SK-N-SH (cell line): ENCODE measurements around the gene NEK6. TPM values are rescaled to one million over a fixed set of nuclear protein-coding genes. Genes with fewer than 3 reads are reported as not detected.

Experiments used
- CTCF ChIA-PET: fragments of 300-600, 350-600 bp; formaldehyde crosslinking; extraction: SDS; loops from one replicate; lab custom pipeline; 2021; lab: Yijun Ruan, JAX
- POLR2A ChIA-PET: fragments of 350-600 bp; sonication (Branson Sonifier 250); formaldehyde crosslinking; extraction: SDS; loops from one replicate; lab custom pipeline; 2020; ENCODE audit warnings: antibody characterized with exemption, inconsistent platforms; lab: Yijun Ruan, JAX
- DNase-seq: peaks from one replicate; pipeline ENCODE4 v3.0.0; 2012
- H2AFZ ChIP-seq: fragments of 200-600 bp; sonication (generic); 2 replicates; pipeline ENCODE4 v1.8.1; 2016; ENCODE audit warnings: antibody characterized with exemption, mild to moderate bottlenecking, low read depth
- H3F3A ChIP-seq: fragments of 200-600 bp; sonication (generic); replicated peaks from 2 replicates; pipeline ENCODE3; 2016; ENCODE audit warnings: antibody characterized with exemption, mild to moderate bottlenecking; ENCODE audit not compliant: insufficient read depth
- H3K27ac ChIP-seq, 2 experiments: fragments of 200-500 bp in 1 of 2; fragments of 200-600 bp in 1 of 2; sonication (Bioruptor generic) in 1 of 2; sonication (generic), shearing (Covaris generic) in 1 of 2; 2 replicates each; pipeline versions ENCODE4 v1.5.1 to v1.6.1; 2014 to 2016; ENCODE audit warnings: low read depth in 2 of 2, inconsistent platforms in 1 of 2, low read length in 1 of 2, mild to moderate bottlenecking in 1 of 2, mixed read lengths in 1 of 2
- H3K27me3 ChIP-seq: fragments of 200-600 bp; sonication (generic), shearing (Covaris generic); 2 replicates; pipeline ENCODE4 v1.6.1; 2016; ENCODE audit warnings: mixed run types; ENCODE audit not compliant: insufficient read depth
- H3K36me3 ChIP-seq, 2 experiments: fragments of 200-500 bp in 1 of 2; fragments of 200-600 bp in 1 of 2; sonication (Bioruptor generic) in 1 of 2; sonication (generic) in 1 of 2; replicated peaks in 1 of 2; 2 replicates each; pipeline versions ENCODE3 to v1.5.1; 2014 to 2016; ENCODE audit warnings: low read length in 1 of 2, mild to moderate bottlenecking in 1 of 2; ENCODE audit not compliant: insufficient read depth in 2 of 2, control insufficient read depth in 1 of 2
- H3K4me1 ChIP-seq, 2 experiments: fragments of 200-500 bp in 1 of 2; fragments of 200-600 bp in 1 of 2; sonication (Bioruptor generic) in 1 of 2; sonication (generic), shearing (Covaris generic) in 1 of 2; 2 replicates each; pipeline versions ENCODE4 v1.5.1 to v1.6.1; 2014 to 2016; ENCODE audit warnings: low read depth in 1 of 2, low read length in 1 of 2, mixed run types in 1 of 2; ENCODE audit not compliant: insufficient read depth in 2 of 2, control insufficient read depth in 1 of 2
- H3K4me2 ChIP-seq: fragments of 200-600 bp; sonication (generic), shearing (Covaris generic); 2 replicates; pipeline ENCODE4 v1.6.1; 2017; ENCODE audit warnings: mixed run types
- H3K4me3 ChIP-seq, 2 experiments: fragments of 200-500 bp in 1 of 2; fragments of 200-600 bp in 1 of 2; sonication (Bioruptor generic) in 1 of 2; sonication (generic), shearing (Covaris generic) in 1 of 2; 2 replicates each; pipeline versions ENCODE4 v1.5.1 to v1.8.1; 2014 to 2016; ENCODE audit warnings: low read depth in 2 of 2, inconsistent platforms in 1 of 2, low read length in 1 of 2, mild to moderate bottlenecking in 1 of 2, mixed read lengths in 1 of 2, moderate library complexity in 1 of 2
- H3K79me2 ChIP-seq: fragments of 200-600 bp; sonication (generic); 2 replicates; pipeline ENCODE4 v1.8.1; 2017; ENCODE audit warnings: mild to moderate bottlenecking; ENCODE audit not compliant: insufficient read depth
- H3K9ac ChIP-seq: fragments of 200-600 bp; sonication (generic); 2 replicates; pipeline ENCODE4 v1.6.1; 2017; ENCODE audit warnings: mixed run types
- H3K9me2 ChIP-seq: fragments of 200-600 bp; sonication (generic); 2 replicates; pipeline ENCODE4 v1.6.1; 2017; ENCODE audit warnings: mixed run types
- H3K9me3 ChIP-seq: fragments of 200-600 bp; sonication (generic); 2 replicates; pipeline ENCODE4 v1.6.1; 2017; ENCODE audit warnings: mixed run types, mild to moderate bottlenecking, moderate library complexity
- H4K20me1 ChIP-seq: fragments of 200-600 bp; sonication (generic); 2 replicates; pipeline ENCODE4 v1.6.1; 2017; ENCODE audit warnings: mild to moderate bottlenecking, mixed run types; ENCODE audit not compliant: insufficient read depth
- CHD2 ChIP-seq: fragments of 150-350 bp; IDR thresholded peaks from 2 replicates; pipeline ENCODE4 v1.6.1; 2018; ENCODE audit warnings: low read length; ENCODE audit not compliant: partially characterized antibody
- EP300 ChIP-seq, 2 experiments: IDR thresholded peaks; 2 replicates each; pipeline versions ENCODE4 v1.4.0 to v1.6.1; 2012; ENCODE audit warnings: borderline replicate concordance in 1 of 2, low read depth in 1 of 2, low read length in 1 of 2
- FOSL2 ChIP-seq: IDR thresholded peaks from 2 replicates; pipeline ENCODE4 v1.4.0; 2012; ENCODE audit warnings: low read depth, mild to moderate bottlenecking, moderate library complexity, borderline replicate concordance
- MEF2A ChIP-seq: IDR thresholded peaks from 2 replicates; pipeline ENCODE4 v1.4.0; 2012; ENCODE audit warnings: low read depth, borderline replicate concordance
- POLR2AphosphoS5 ChIP-seq: IDR thresholded peaks from 2 replicates; pipeline ENCODE4 v1.6.1; 2012; ENCODE audit warnings: low read depth, low read length
- RAD21 ChIP-seq: IDR thresholded peaks from 2 replicates; pipeline ENCODE4 v1.6.1; 2012; ENCODE audit warnings: mild to moderate bottlenecking, low read length
- RXRA ChIP-seq: IDR thresholded peaks from 2 replicates; pipeline ENCODE4 v1.4.0; 2012; ENCODE audit warnings: low read depth, mild to moderate bottlenecking, borderline replicate concordance
- TCF12 ChIP-seq: IDR thresholded peaks from 2 replicates; pipeline ENCODE4 v1.4.0; 2012
- YY1 ChIP-seq: IDR thresholded peaks from 2 replicates; pipeline ENCODE4 v1.4.0; 2012; ENCODE audit warnings: low read depth, mild to moderate bottlenecking
- WGBS: methylation state at CpG from one replicate; pipeline ENCODE4 v1.1.6; 2017; ENCODE audit warnings: low lambda C conversion rate; 5-methylcytosine and 5-hydroxymethylcytosine counted together
- polyA plus RNA-seq, 3 experiments: library from polyadenylated mRNA; depleted of rRNA; stranded (reverse); fragments of >200 nt; gene quantifications; 2 replicates each; pipeline ENCODE4 v1.2.3, GENCODE V29; 2012
- TF ChIP-seq, protein P1 (sequence below): fragments of 200-600 bp; sonication (generic); IDR thresholded peaks from 2 replicates; pipeline ENCODE4 v1.6.1; 2017; ENCODE audit warnings: antibody characterized with exemption, mild to moderate bottlenecking, moderate library complexity
- TF ChIP-seq, protein P2 (sequence below): IDR thresholded peaks from 2 replicates; pipeline ENCODE4 v1.6.1; 2012; ENCODE audit warnings: mild to moderate bottlenecking, low read depth, low read length, moderate library complexity
- TF ChIP-seq, protein P3 (sequence below): IDR thresholded peaks from 2 replicates; pipeline ENCODE4 v1.4.0; 2012; ENCODE audit warnings: low read depth
- TF ChIP-seq, protein P4 (sequence below): fragments of 150-350 bp; IDR thresholded peaks from 2 replicates; pipeline ENCODE4 v1.6.1; 2017; ENCODE audit warnings: antibody characterized with exemption, low read length, low read depth, borderline replicate concordance
- TF ChIP-seq, protein P5 (sequence below): IDR thresholded peaks from 2 replicates; pipeline ENCODE4 v1.4.0; 2012; ENCODE audit warnings: low read depth, borderline replicate concordance
- TF ChIP-seq, protein P6 (sequence below): IDR thresholded peaks from 2 replicates; pipeline ENCODE4; 2012
- TF ChIP-seq, protein P7 (sequence below): fragments of 150-350 bp; IDR thresholded peaks from 2 replicates; pipeline ENCODE4 v1.6.1; 2016; ENCODE audit warnings: mild to moderate bottlenecking, low read depth, low read length

Gene NEK6
- polyA plus RNA-seq, 1 of the 3 experiments (the other 2 are of a cell fraction), result 89.8 TPM

DNA sequence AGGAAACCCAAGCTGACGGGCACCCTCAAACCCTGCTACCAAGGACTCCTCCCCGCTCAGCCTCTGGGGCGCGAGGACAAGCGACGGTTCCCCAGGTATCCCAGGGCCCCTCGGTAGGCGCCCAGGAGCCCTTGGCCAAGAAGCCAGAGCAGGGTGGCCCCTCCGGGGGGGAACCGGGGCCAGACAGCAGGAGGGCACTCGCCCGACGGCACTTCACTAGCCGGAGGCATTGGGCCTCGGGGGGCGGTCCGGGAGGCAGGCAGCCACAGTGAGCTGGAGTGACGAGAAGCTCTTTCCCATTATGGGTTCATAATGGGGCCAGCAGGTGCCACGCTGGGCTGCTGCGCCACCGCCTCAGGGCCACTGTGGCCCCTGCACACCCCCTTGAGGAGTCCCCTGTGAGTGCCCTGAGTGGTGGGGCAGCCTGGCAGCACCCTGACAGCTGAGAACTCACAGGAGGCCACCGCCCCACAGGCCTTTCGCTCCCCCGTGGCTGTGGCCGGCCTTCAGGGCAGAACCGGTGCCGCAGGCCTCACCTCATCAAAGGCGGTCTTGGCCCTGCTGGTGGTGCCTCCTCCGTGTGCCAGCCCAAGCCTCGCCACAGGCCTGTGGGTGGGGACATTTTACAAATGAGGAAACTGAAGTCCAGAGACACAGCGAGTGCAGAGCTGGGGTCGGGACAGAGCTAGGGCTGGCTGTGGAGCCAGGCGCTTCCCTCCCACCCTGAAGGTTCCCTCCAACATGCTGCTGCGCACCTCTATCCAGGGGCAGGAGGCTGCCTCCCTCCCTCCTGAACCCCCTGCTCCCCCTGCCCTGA, 88.8 kb downstream of the NEK6 start (continued):
- TF ChIP-seq, protein P1, sequence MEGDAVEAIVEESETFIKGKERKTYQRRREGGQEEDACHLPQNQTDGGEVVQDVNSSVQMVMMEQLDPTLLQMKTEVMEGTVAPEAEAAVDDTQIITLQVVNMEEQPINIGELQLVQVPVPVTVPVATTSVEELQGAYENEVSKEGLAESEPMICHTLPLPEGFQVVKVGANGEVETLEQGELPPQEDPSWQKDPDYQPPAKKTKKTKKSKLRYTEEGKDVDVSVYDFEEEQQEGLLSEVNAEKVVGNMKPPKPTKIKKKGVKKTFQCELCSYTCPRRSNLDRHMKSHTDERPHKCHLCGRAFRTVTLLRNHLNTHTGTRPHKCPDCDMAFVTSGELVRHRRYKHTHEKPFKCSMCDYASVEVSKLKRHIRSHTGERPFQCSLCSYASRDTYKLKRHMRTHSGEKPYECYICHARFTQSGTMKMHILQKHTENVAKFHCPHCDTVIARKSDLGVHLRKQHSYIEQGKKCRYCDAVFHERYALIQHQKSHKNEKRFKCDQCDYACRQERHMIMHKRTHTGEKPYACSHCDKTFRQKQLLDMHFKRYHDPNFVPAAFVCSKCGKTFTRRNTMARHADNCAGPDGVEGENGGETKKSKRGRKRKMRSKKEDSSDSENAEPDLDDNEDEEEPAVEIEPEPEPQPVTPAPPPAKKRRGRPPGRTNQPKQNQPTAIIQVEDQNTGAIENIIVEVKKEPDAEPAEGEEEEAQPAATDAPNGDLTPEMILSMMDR, result no peak
- TF ChIP-seq RXRA (no peak), EP300 (IDR thresholded peaks at IDR 0.05; ENCODE audit: borderline replicate concordance in 1 of 2, low read depth in 1 of 2, low read length in 1 of 2) (no peak), POLR2AphosphoS5 (no peak), FOSL2 (no peak), MEF2A (no peak)
- TF ChIP-seq, protein P2, sequence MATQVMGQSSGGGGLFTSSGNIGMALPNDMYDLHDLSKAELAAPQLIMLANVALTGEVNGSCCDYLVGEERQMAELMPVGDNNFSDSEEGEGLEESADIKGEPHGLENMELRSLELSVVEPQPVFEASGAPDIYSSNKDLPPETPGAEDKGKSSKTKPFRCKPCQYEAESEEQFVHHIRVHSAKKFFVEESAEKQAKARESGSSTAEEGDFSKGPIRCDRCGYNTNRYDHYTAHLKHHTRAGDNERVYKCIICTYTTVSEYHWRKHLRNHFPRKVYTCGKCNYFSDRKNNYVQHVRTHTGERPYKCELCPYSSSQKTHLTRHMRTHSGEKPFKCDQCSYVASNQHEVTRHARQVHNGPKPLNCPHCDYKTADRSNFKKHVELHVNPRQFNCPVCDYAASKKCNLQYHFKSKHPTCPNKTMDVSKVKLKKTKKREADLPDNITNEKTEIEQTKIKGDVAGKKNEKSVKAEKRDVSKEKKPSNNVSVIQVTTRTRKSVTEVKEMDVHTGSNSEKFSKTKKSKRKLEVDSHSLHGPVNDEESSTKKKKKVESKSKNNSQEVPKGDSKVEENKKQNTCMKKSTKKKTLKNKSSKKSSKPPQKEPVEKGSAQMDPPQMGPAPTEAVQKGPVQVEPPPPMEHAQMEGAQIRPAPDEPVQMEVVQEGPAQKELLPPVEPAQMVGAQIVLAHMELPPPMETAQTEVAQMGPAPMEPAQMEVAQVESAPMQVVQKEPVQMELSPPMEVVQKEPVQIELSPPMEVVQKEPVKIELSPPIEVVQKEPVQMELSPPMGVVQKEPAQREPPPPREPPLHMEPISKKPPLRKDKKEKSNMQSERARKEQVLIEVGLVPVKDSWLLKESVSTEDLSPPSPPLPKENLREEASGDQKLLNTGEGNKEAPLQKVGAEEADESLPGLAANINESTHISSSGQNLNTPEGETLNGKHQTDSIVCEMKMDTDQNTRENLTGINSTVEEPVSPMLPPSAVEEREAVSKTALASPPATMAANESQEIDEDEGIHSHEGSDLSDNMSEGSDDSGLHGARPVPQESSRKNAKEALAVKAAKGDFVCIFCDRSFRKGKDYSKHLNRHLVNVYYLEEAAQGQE, result no peak

DNA sequence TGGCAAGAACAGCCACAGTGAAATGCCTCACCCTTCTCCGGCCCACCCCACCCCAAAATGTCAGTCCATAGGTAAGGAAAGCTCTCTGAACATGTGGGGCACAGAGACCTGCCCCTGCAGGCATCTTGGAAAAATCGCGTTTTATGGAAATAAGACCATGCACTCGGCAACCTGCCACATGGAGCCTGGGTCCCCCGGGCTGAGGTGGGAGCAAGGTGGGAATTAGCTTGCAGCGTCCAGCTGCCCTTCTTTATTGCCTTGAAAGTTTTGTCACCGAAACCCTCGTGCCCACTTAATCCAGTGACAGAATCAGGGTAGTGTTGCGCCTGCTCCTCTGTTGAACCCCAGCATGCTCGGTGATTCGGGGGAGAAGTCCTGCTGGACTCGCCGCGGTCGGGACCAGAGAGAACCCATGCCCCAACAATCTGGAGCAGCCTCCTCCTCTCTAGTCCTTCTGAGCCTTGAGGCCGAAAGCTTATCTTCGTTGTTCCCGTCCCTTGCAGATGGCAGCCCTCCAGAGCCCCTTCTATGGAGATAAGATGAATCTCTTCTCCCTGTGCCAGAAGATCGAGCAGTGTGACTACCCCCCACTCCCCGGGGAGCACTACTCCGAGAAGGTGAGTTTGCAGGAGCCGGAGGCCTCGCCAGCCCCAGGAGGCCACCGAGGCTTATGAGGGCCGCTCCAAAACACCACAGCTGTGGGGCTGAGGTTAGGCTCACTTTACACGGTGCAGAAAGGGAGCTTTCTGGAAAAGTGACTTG, 89.6 kb downstream of the NEK6 start:
- Histone ChIP-seq H3F3A (peaks cover 35% of the 10 kb centered on the region), H3K36me3 (peaks cover 24 to 79% of the 10 kb centered on the region in 2 experiments), H3K9me3 (no peaks in the 10 kb centered on the region), H3K27ac (no peak overlapping the region), H3K4me1 (peaks cover 10 to 14% of the 10 kb centered on the region in 2 experiments; a peak in 3 of 4 replicates), H3K9me2 (no peaks in the 10 kb centered on the region), H3K4me2 (no peak overlapping the region), H3K4me3 (no peak overlapping the region), H3K79me2 (no peaks in the 10 kb centered on the region), H3K9ac (no peak overlapping the region), H4K20me1 (peaks cover 10% of the 10 kb centered on the region; the same call in 1 of the 2 replicates), H3K27me3 (no peaks in the 10 kb centered on the region), H2AFZ (no peak overlapping the region)
- 87% methylated on average over 24 of the region's 26 CpGs for WGBS
- no peak for DNase-seq
- ChIA-PET CTCF (interaction anchor here (1.1 to 2.0 kb wide), 3 partner anchors 25 to 221 kb away, joined by 3 to 6 read pairs (median 4); no protein-coding TSS in a partner anchor), POLR2A (no interaction called here)
- TF ChIP-seq TCF12, result no peak
- TF ChIP-seq, protein P3, sequence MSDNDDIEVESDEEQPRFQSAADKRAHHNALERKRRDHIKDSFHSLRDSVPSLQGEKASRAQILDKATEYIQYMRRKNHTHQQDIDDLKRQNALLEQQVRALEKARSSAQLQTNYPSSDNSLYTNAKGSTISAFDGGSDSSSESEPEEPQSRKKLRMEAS, result no peak
- TF ChIP-seq CHD2, result no peak
- TF ChIP-seq, protein P4, sequence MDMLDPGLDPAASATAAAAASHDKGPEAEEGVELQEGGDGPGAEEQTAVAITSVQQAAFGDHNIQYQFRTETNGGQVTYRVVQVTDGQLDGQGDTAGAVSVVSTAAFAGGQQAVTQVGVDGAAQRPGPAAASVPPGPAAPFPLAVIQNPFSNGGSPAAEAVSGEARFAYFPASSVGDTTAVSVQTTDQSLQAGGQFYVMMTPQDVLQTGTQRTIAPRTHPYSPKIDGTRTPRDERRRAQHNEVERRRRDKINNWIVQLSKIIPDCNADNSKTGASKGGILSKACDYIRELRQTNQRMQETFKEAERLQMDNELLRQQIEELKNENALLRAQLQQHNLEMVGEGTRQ, result no peak
- TF ChIP-seq, protein P5, sequence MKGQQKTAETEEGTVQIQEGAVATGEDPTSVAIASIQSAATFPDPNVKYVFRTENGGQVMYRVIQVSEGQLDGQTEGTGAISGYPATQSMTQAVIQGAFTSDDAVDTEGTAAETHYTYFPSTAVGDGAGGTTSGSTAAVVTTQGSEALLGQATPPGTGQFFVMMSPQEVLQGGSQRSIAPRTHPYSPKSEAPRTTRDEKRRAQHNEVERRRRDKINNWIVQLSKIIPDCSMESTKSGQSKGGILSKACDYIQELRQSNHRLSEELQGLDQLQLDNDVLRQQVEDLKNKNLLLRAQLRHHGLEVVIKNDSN, result no peak
- TF ChIP-seq, protein P6, sequence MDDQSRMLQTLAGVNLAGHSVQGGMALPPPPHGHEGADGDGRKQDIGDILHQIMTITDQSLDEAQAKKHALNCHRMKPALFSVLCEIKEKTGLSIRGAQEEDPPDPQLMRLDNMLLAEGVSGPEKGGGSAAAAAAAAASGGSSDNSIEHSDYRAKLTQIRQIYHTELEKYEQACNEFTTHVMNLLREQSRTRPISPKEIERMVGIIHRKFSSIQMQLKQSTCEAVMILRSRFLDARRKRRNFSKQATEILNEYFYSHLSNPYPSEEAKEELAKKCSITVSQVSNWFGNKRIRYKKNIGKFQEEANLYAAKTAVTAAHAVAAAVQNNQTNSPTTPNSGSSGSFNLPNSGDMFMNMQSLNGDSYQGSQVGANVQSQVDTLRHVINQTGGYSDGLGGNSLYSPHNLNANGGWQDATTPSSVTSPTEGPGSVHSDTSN, result no peak
- TF ChIP-seq, protein P7, sequence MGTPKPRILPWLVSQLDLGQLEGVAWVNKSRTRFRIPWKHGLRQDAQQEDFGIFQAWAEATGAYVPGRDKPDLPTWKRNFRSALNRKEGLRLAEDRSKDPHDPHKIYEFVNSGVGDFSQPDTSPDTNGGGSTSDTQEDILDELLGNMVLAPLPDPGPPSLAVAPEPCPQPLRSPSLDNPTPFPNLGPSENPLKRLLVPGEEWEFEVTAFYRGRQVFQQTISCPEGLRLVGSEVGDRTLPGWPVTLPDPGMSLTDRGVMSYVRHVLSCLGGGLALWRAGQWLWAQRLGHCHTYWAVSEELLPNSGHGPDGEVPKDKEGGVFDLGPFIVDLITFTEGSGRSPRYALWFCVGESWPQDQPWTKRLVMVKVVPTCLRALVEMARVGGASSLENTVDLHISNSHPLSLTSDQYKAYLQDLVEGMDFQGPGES, result no peak
- no peak for TF ChIP-seq RAD21
- no peak for TF ChIP-seq YY1
